Natural killer cell treated with Interleukin-12 subunit alpha and Interleukin-12 subunit beta and Interleukin-15 and Interleukin-18, amount 100 ng/mL, for 72 hours (primary cell): ENCODE measurements around the gene SYT3. TPM values are rescaled to one million over a fixed set of nuclear protein-coding genes. Genes with fewer than 3 reads are reported as not detected.

Experiments used
- ATAC-seq, 2 donors: fragments of 150-1000 bp; cut with Tn5 transposase in 1 of 2; sonication (Bioruptor Pico), chemical (Tn5 transposase) in 1 of 2; 2 replicates each; pipeline ENCODE4 v1.10.0; 2021
- DNase-seq: peaks from one replicate; pipeline ENCODE4 v3.0.0; 2022; ENCODE audit warnings: low spot score
- H3K27ac Mint-ChIP-seq, 2 donors: 1 replicate in 1 of 2; 2 replicates in 1 of 2; pipeline ENCODE4 v1.8.0; 2022; ENCODE audit warnings: mixed read lengths in 2 of 2, mild to moderate bottlenecking in 1 of 2, moderate library complexity in 1 of 2
- H3K27me3 Mint-ChIP-seq, 2 donors: 1 replicate in 1 of 2; 2 replicates in 1 of 2; pipeline ENCODE4 v1.8.0; 2022; ENCODE audit warnings: mixed read lengths in 2 of 2
- H3K36me3 Mint-ChIP-seq: one replicate; pipeline ENCODE4 v1.8.0; 2022; ENCODE audit warnings: mixed read lengths
- H3K4me1 Mint-ChIP-seq, 2 donors: 1 replicate in 1 of 2; 2 replicates in 1 of 2; pipeline ENCODE4 v1.8.0; 2022; ENCODE audit warnings: low read depth in 2 of 2, mixed read lengths in 2 of 2, mild to moderate bottlenecking in 1 of 2
- H3K4me3 Mint-ChIP-seq: one replicate; pipeline ENCODE4 v1.8.0; 2022; ENCODE audit warnings: mixed read lengths
- H3K9me3 Mint-ChIP-seq: 2 replicates; pipeline ENCODE4 v1.8.0; 2022; ENCODE audit warnings: mixed read lengths
- total RNA-seq, 2 donors: library from RNA; stranded (reverse); gene quantifications; one replicate each; pipeline ENCODE4 v1.2.3, GENCODE V29; 2022

Gene SYT3
- total RNA-seq: not detected

GRCh38 chr19:50639121-50640112 is at the start of gene SYT3:
TSS of gene SYT3 (minus strand) at chr19:50639881. CDS start at chr19:50637411, 2,470 bp downstream.
- no peak for DNase-seq
- H3K4me3 Mint-ChIP-seq: no peak within 1 kb of the TSS
- H3K27me3 Mint-ChIP-seq: peaks cover 23 to 29% of the 10 kb centered on the region in 2 donors

GRCh38 chr19:50688766-50689165 is 49.1 kb upstream of the SYT3 start:
- no peaks in the 10 kb centered on the region for H3K9me3 Mint-ChIP-seq
- no peak overlapping the region for H3K27ac Mint-ChIP-seq
- no peaks in the 10 kb centered on the region for H3K4me1 Mint-ChIP-seq
- H3K27me3 Mint-ChIP-seq: peaks cover 40 to 45% of the 10 kb centered on the region in 2 donors
- no peak for ATAC-seq
- no peak for DNase-seq
- H3K36me3 Mint-ChIP-seq: no peaks in the 10 kb centered on the region
- no peak overlapping the region for H3K4me3 Mint-ChIP-seq

More at GRCh38 chr19:50639121-50640112, at the start of gene SYT3:
- H3K9me3 Mint-ChIP-seq: no peaks in the 10 kb centered on the region
- ATAC-seq: peak; percentile 39 to 63
- H3K36me3 Mint-ChIP-seq: peaks cover 5% of the 10 kb centered on the region
- H3K4me1 Mint-ChIP-seq: peaks cover 0 to 6% of the 10 kb centered on the region in 2 donors
- no peak within 1 kb of the TSS for H3K27ac Mint-ChIP-seq

- peaks cover 32 to 38% of the 10 kb centered on the region in 2 donors for H3K27me3 Mint-ChIP-seq
- no peaks in the 10 kb centered on the region for H3K9me3 Mint-ChIP-seq
- DNase-seq (no peak), ATAC-seq (peak in 1 of 2 donors; percentile 11)
- H3K4me3 Mint-ChIP-seq: no peak overlapping the region
- H3K27ac Mint-ChIP-seq: no peak overlapping the region
- no peaks in the 10 kb centered on the region for H3K4me1 Mint-ChIP-seq
- H3K36me3 Mint-ChIP-seq: no peaks in the 10 kb centered on the region
Measured at GRCh38 chr19:50686310-50687032, 46.8 kb upstream of the SYT3 start.

- H3K27ac Mint-ChIP-seq: no peak overlapping the region
Measured at GRCh38 chr19:50679177-50680125, 39.8 kb upstream of the SYT3 start.

GRCh38 chr19:50678323-50678722 is 38.6 kb upstream of the SYT3 start:
- Mint-ChIP-seq H3K4me1 (peaks cover 12 to 14% of the 10 kb centered on the region in 2 donors), H3K4me3 (no peak overlapping the region), H3K27me3 (peaks cover 33 to 36% of the 10 kb centered on the region in 2 donors), H3K27ac (no peak overlapping the region), H3K36me3 (no peaks in the 10 kb centered on the region), H3K9me3 (no peaks in the 10 kb centered on the region)
- no peak for ATAC-seq
- no peak for DNase-seq

More at GRCh38 chr19:50679177-50680125, 39.8 kb upstream of the SYT3 start:
- ATAC-seq (peak; percentile 91 to 92), DNase-seq (peak; percentile 73)
- H3K36me3 Mint-ChIP-seq: no peaks in the 10 kb centered on the region
- peaks cover 12 to 14% of the 10 kb centered on the region in 2 donors for H3K4me1 Mint-ChIP-seq
- no peaks in the 10 kb centered on the region for H3K9me3 Mint-ChIP-seq
- H3K27me3 Mint-ChIP-seq: peaks cover 31 to 39% of the 10 kb centered on the region in 2 donors
- H3K4me3 Mint-ChIP-seq: no peak overlapping the region

- Mint-ChIP-seq H3K27me3 (peaks cover 40 to 42% of the 10 kb centered on the region in 2 donors), H3K27ac (no peak overlapping the region), H3K36me3 (no peaks in the 10 kb centered on the region), H3K4me3 (no peak overlapping the region), H3K9me3 (no peaks in the 10 kb centered on the region), H3K4me1 (peaks cover 12 to 14% of the 10 kb centered on the region in 2 donors)
- ATAC-seq (no peak), DNase-seq (no peak)
Measured at GRCh38 chr19:50677636-50678035, 38.0 kb upstream of the SYT3 start.

GRCh38 chr19:50676625-50677197 is 37.0 kb upstream of the SYT3 start:
- ATAC-seq (no peak), DNase-seq (no peak)
- Mint-ChIP-seq H3K4me1 (peaks cover 12 to 14% of the 10 kb centered on the region in 2 donors), H3K36me3 (no peaks in the 10 kb centered on the region), H3K9me3 (no peaks in the 10 kb centered on the region), H3K4me3 (no peak overlapping the region), H3K27ac (no peak overlapping the region), H3K27me3 (peaks cover 36 to 39% of the 10 kb centered on the region in 2 donors)

- Mint-ChIP-seq H3K9me3 (no peaks in the 10 kb centered on the region), H3K4me3 (no peak overlapping the region), H3K27ac (no peak overlapping the region), H3K36me3 (no peaks in the 10 kb centered on the region), H3K27me3 (peaks cover 39 to 40% of the 10 kb centered on the region in 2 donors), H3K4me1 (peaks cover 0 to 3% of the 10 kb centered on the region in 2 donors)
- DNase-seq (no peak), ATAC-seq (peak in 1 of 2 donors; percentile 36)
Measured at GRCh38 chr19:50673118-50673517, 33.4 kb upstream of the SYT3 start.

- no peaks in the 10 kb centered on the region for H3K4me1 Mint-ChIP-seq
- peaks cover 31 to 36% of the 10 kb centered on the region in 2 donors for H3K27me3 Mint-ChIP-seq
- H3K27ac Mint-ChIP-seq: no peak overlapping the region
- H3K4me3 Mint-ChIP-seq: no peak overlapping the region
- no peaks in the 10 kb centered on the region for H3K9me3 Mint-ChIP-seq
- H3K36me3 Mint-ChIP-seq: no peaks in the 10 kb centered on the region
- ATAC-seq (no peak), DNase-seq (no peak)
Measured at GRCh38 chr19:50670102-50670380, 30.4 kb upstream of the SYT3 start.

GRCh38 chr19:50669302-50670101 is 29.8 kb upstream of the SYT3 start:
- Mint-ChIP-seq H3K9me3 (no peaks in the 10 kb centered on the region), H3K4me1 (no peaks in the 10 kb centered on the region), H3K27me3 (peaks cover 33 to 36% of the 10 kb centered on the region in 2 donors), H3K4me3 (no peak overlapping the region), H3K27ac (no peak overlapping the region), H3K36me3 (no peaks in the 10 kb centered on the region)
- no peak for ATAC-seq
- no peak for DNase-seq

- DNase-seq: no peak
- Mint-ChIP-seq H3K9me3 (no peaks in the 10 kb centered on the region), H3K27ac (no peak overlapping the region), H3K36me3 (no peaks in the 10 kb centered on the region), H3K4me1 (no peaks in the 10 kb centered on the region), H3K27me3 (peaks cover 30 to 36% of the 10 kb centered on the region in 2 donors), H3K4me3 (no peak overlapping the region)
- ATAC-seq: no peak
Measured at GRCh38 chr19:50668879-50669278, 29.2 kb upstream of the SYT3 start.

GRCh38 chr19:50668416-50668815 is 28.7 kb upstream of the SYT3 start:
- no peak for ATAC-seq
- H3K36me3 Mint-ChIP-seq: no peaks in the 10 kb centered on the region
- no peak overlapping the region for H3K4me3 Mint-ChIP-seq
- H3K4me1 Mint-ChIP-seq: no peaks in the 10 kb centered on the region
- peaks cover 29 to 33% of the 10 kb centered on the region in 2 donors for H3K27me3 Mint-ChIP-seq
- no peak for DNase-seq
- no peaks in the 10 kb centered on the region for H3K9me3 Mint-ChIP-seq
- no peak overlapping the region for H3K27ac Mint-ChIP-seq
